Fibroblast of upper back skin (primary cell): ENCODE measurements around the gene RIPPLY2.
"Not testable (repeated sequence)": the region's sequence is repeated elsewhere in the genome, so short reads cannot be mapped to it uniquely, and the experiment has no call there.

Source experiments
- DNase-seq: peaks from one replicate; pipeline ENCODE4 v3.0.0-alpha.2; 2013

RIPPLY2 gene

GRCh38 chr6:83860782-83861495 lies 7.8 kb downstream of the RIPPLY2 start:
- no peak for DNase-seq

GRCh38 chr6:83862776-83863471 lies 9.8 kb downstream of the RIPPLY2 start:
- no peak for DNase-seq

DNA sequence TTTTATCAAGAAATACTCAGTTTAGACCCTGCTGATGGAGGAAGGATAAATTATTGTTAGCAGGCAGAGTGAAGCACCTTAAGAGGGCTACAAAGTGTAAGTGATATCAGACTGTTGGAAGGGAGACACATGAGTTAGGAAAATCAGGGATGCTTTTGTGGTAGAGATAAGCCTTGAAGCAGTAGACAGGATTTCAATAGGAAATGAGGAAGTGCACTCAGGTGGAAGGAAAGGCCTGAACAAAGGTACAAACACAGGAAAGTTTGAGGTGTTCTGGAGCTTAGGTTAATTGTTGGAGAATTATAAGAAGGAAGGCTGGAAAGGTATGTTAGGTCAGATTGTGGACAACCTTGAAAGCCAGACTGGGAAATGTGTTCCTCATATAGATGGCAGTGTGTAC lies 13.9 kb downstream of the RIPPLY2 start:
- DNase-seq = no peak

DNA sequence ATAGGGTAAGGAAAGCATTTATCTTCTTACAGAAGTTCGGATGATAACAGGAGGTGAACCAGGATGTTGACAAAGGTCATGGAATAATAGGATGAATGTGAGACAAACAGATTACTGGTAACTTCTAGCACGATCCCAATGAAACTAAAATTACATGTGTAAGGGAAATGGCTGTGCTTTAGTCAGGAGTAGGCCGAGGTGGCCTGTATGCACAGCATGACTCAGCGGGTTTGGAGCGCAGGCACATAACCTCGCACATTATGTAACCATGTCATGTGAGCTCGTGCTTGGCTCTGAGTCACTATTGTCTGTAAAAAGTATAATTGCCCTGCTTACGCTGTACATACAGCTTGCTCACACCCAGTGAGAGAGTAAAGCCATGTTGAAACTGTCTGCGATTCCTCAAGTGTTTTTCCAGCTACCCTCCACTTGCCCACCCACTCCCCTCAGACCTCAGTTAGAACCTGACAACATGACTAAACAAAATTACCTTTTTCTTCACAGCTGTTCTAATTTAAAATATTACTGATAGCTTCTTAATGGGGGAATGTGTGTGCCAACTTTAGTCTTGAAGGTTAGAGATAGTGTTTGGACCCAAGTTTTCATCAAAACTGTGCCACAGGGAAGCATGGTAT lies 14.5 kb downstream of the RIPPLY2 start:
- peak; percentile 82 for DNase-seq

GRCh38 chr6:83868639-83869038 lies 15.5 kb downstream of the RIPPLY2 start:
- DNase-seq = peak; percentile 49

GRCh38 chr6:83870649-83871048 lies 17.5 kb downstream of the RIPPLY2 start:
- DNase-seq = no peak

DNA sequence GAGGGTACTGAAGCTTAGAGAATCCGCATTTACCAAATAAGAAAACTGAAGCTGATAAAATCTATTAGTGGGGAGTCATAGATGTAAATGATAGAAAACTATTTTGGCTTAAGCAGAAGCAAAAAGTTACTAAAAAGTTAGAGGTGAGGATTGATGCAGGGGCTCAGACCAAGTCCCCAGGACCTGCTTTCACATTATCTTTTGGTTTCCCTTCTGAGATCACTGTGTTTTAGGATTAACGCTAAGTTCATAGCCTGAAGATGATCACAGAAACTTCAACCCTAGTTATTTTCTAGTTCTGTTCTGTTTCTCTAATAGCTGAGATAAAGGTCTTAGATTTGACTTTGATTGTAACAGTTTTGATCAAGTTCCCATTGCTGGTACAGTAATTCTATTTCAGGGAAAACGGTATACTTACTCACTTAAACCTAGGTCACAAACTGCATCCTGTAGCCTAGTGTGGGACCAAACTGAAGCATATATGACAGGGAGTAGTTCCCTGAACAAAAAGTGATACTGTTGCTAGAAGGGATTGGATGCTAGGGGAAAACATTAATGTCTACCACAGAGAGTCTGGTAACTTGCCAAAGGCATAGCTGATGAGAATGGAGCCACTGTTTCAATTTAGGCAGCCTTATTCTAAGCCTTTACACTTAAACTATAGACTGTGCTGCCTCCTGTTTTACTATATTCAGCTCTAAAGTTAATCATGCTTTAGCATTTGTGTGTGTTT lies 19.4 kb downstream of the RIPPLY2 start:
- peak; percentile 19 for DNase-seq

GRCh38 chr6:83873869-83874268 lies 20.7 kb downstream of the RIPPLY2 start:
- DNase-seq = no peak

- no peak for DNase-seq
These were observed 22.7 kb downstream of the RIPPLY2 start for GRCh38 chr6:83875843-83876242.

GRCh38 chr6:83878902-83879644 lies 25.9 kb downstream of the RIPPLY2 start:
- DNase-seq = no peak

- DNase-seq = peak; percentile 12
These were observed 26.6 kb downstream of the RIPPLY2 start for GRCh38 chr6:83879746-83880145.

GRCh38 chr6:83883240-83883639 lies 30.1 kb downstream of the RIPPLY2 start:
- no peak for DNase-seq

GRCh38 chr6:83884523-83884922 lies 31.4 kb downstream of the RIPPLY2 start:
- DNase-seq = peak; percentile 57

DNA sequence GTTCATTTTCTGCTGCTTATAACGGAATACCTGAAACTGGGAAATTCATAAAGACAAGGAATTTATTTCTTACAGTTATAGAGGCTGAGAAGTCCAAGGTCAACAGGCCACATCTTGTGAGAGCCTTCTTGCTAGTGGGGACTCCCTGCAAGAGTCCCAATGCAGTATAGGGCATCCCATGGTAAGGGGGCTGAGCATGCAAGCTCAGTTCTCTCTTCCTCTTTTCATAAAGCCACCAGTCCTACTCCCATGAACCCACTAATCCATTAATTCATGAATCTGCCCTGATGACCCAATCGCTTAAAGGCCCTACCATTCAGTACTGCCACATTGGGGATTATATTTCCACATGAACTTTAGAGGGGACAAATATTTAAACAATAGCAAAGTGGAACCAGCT lies 32.8 kb downstream of the RIPPLY2 start:
- no peak for DNase-seq

DNA sequence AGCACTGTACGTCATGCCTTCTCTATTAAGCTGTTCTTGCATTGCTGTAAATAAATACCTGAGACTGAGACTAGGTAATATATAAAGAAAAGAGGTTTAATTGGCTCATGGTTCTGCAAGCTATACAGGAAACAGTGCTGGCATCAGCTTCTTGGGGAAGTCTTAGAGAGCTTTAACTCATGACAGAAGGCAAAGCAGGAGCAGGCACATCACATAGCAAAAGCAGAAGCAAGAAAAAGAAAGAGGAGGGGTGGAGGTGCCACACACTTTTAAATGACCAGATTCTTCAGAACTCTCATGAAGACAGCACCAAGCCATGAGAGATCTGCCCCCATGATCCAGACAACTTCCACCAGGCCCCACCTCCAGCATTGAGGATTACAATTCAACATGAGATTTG lies 36.5 kb downstream of the RIPPLY2 start:
- no peak for DNase-seq

- DNase-seq = no peak
These were observed 37.4 kb downstream of the RIPPLY2 start for GRCh38 chr6:83890520-83890919.

GRCh38 chr6:83891586-83891985 lies 38.4 kb downstream of the RIPPLY2 start:
- no peak for DNase-seq

DNA sequence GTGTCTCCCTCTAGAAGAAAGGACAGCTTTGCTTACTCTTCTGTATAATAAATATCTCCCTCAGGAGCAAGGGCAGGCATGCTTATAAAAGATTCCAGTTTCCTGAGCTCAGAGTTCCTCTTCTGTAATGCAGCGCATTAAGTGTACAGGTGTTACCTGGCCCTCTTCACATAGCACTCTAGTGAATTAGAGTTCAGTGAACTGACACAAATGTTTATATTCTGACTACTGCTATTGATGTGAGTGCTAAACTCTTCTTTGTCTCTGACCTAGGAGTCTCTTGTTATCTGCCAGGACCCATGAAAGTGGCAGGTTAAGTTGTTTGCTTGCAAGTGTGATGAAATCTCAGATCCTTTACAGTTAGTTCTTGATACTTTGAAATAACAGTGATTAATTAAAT lies 39.9 kb downstream of the RIPPLY2 start:
- DNase-seq = no peak

- DNase-seq = not testable (repeated sequence)
These were observed 43.9 kb downstream of the RIPPLY2 start for GRCh38 chr6:83897094-83897493.

DNA sequence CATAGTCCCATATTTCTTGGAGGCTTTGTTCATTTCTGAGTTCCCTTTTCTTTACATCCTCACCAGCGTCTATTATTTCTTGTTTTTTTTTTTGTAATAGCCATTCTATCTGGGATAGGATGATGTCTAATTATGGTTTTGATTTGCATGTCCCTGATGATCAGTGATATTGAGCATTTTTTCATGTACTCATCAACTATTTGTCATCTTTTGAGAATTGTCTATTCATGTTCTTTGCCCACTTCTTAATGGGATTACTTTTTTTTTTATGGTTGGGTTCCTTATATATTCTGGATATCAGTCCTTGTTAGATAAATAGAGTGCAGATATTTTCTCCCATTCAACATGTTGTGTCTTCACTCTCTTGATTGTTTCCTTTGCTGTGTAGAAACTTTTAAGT lies 48.5 kb downstream of the RIPPLY2 start:
- DNase-seq = no peak

GRCh38 chr6:83904395-83904794 lies 51.2 kb downstream of the RIPPLY2 start:
- no peak for DNase-seq

DNA sequence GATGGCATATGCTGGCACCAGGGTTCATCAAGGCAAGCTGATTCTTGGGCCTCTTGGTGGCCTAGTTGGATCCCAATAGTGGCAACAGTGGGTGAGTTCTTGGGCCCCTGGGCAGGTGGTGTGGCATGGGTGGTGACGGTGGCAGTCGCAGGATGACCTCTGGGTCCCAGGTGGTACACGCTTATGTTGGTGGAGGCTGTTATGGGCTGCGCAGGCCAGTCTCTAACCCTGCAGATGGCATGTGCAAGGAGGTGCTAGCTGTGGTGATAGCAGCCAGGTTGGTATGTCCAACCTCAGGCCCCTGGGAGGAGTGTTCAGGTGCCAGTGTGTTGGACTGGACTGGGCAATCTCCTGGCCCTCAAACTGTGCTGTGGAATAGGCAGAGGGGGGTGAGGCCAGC lies 52.5 kb downstream of the RIPPLY2 start:
- no peak for DNase-seq
